K562 (cell line): Measurements from ENCODE around the gene CUEDC2. TPM values are rescaled to one million over a fixed set of nuclear protein-coding genes. Genes with fewer than 3 reads are reported as not detected.

Experiments
- ADNP ChIP-seq: fragments of 200-800 bp; sonication (Bioruptor generic); IDR thresholded peaks from 2 replicates; pipeline ENCODE4 v1.6.1; 2016; ENCODE audit warnings: missing genetic modification characterization, missing compliant biosample characterization
- BRD9 ChIP-seq: fragments of 450-650 bp; IDR thresholded peaks from 2 replicates; pipeline ENCODE4 v1.6.1; 2018; ENCODE audit warnings: low read depth; ENCODE audit not compliant: partially characterized antibody
- FOXP4 ChIP-seq: sonication (generic); formaldehyde crosslinking; IDR thresholded peaks from 2 replicates; pipeline ENCODE4 v1.8.0; 2022; ENCODE audit warnings: mild to moderate bottlenecking, missing genetic modification reagents, borderline replicate concordance
- KLF16 ChIP-seq: IDR thresholded peaks from 2 replicates; pipeline ENCODE4 v1.6.1; 2016; ENCODE audit warnings: antibody characterized with exemption
- MEIS2 ChIP-seq: fragments of 450-650 bp; IDR thresholded peaks from 2 replicates; pipeline ENCODE4 v1.6.1; 2014; ENCODE audit warnings: mild to moderate bottlenecking; ENCODE audit not compliant: partially characterized antibody
- NRF1 ChIP-seq, 2 experiments: fragments of 450-650 bp; IDR thresholded peaks in 1 of 2; conservative IDR thresholded peaks in 1 of 2; 2 replicates each; pipeline ENCODE4 v1.6.1; 2014; ENCODE audit warnings: mild to moderate bottlenecking in 2 of 2
- ZNF121 ChIP-seq: sonication (generic); formaldehyde crosslinking; conservative IDR thresholded peaks from 2 replicates; pipeline ENCODE4 v1.8.0; 2022; ENCODE audit warnings: missing genetic modification reagents
- ZNF655 ChIP-seq: fragments of 250-450 bp; sonication (Bioruptor Pico); IDR thresholded peaks from 2 replicates; pipeline ENCODE4 v1.5.0; 2021
- polyA plus RNA-seq, 8 experiments: library from polyadenylated mRNA; depleted of rRNA in 4 of 8; stranded (reverse) in 5 of 8; unstranded in 3 of 8; fragments of >200 nt; fragmentation: Nextera tagmentation in 2 of 8; fragmentation: Illumina TruSeq in 1 of 8; extraction: Ambion mirVana in 2 of 8; extraction: Trizol in 1 of 8; gene quantifications; 2 replicates each; pipeline versions ENCODE4 v1.2.1 to v1.2.3, GENCODE V29; 2011 to 2014; ENCODE audit warnings: inconsistent platforms in 1 of 8, missing spikeins in 1 of 8
- total RNA-seq, 7 experiments: library from RNA; depleted of rRNA in 6 of 7; stranded (reverse); fragments of >200 nt in 6 of 7; fragmentation: Illumina TruSeq in 2 of 7; extraction: Trizol in 2 of 7; gene quantifications; 2 replicates each; pipeline versions ENCODE4 v1.2.1 to v1.2.3, GENCODE V29; 2011 to 2021; ENCODE audit warnings: low replicate concordance in 1 of 7
- TF ChIP-seq, protein P1 (sequence below), 2 experiments: fragments of 450-650 bp; IDR thresholded peaks; 2 replicates each; pipeline ENCODE4 v1.6.1; 2018; ENCODE audit warnings: mild to moderate bottlenecking in 2 of 2, low read depth in 1 of 2; ENCODE audit not compliant: partially characterized antibody in 2 of 2
- TF ChIP-seq, protein P2 (sequence below): fragments of 450-650 bp; IDR thresholded peaks from 2 replicates; pipeline ENCODE4 v1.6.1; 2017; ENCODE audit warnings: antibody characterized with exemption
- TF ChIP-seq, protein P3 (sequence below): sonication (generic); formaldehyde crosslinking; IDR thresholded peaks from 2 replicates; pipeline ENCODE4 v1.8.0; 2022; ENCODE audit warnings: mild to moderate bottlenecking, low read depth, missing genetic modification reagents
- TF ChIP-seq, protein P4 (sequence below): fragments of 250-450 bp; sonication (Bioruptor Pico); IDR thresholded peaks from 2 replicates; pipeline ENCODE4 v1.8.0; 2021; ENCODE audit warnings: borderline replicate concordance, mild to moderate bottlenecking, moderate library complexity; ENCODE audit not compliant: poor library complexity, severe bottlenecking
- TF ChIP-seq, protein P5 (sequence below): sonication (generic); formaldehyde crosslinking; IDR thresholded peaks from 2 replicates; pipeline ENCODE4 v1.8.0; 2022; ENCODE audit warnings: mild to moderate bottlenecking, missing genetic modification reagents

CUEDC2 gene
- total and polyA plus RNA-seq, 9 of the 15 experiments (the other 6 are each of a cell fraction or from before 2014, with no cell fraction given), result 8.5 to 48.9 (median 27.4) TPM

GRCh38 chr10:102419269-102420180, 12.8 kb downstream of the CUEDC2 start (continued):
- TF ChIP-seq NRF1 (conservative IDR thresholded peaks at IDR 0.05 in 1 of 2, IDR thresholded peaks at IDR 0.05 in 1 of 2) (peak; percentile 94 to 95), FOXP4 (CRISPR knock-in tag) (no peak), ZNF121 (CRISPR knock-in tag) (no peak), BRD9 (no peak), MEIS2 (peak; percentile 51), ADNP (no peak), KLF16 (no peak), ZNF655 (CRISPR knock-in tag) (no peak)
- TF ChIP-seq, protein P1, sequence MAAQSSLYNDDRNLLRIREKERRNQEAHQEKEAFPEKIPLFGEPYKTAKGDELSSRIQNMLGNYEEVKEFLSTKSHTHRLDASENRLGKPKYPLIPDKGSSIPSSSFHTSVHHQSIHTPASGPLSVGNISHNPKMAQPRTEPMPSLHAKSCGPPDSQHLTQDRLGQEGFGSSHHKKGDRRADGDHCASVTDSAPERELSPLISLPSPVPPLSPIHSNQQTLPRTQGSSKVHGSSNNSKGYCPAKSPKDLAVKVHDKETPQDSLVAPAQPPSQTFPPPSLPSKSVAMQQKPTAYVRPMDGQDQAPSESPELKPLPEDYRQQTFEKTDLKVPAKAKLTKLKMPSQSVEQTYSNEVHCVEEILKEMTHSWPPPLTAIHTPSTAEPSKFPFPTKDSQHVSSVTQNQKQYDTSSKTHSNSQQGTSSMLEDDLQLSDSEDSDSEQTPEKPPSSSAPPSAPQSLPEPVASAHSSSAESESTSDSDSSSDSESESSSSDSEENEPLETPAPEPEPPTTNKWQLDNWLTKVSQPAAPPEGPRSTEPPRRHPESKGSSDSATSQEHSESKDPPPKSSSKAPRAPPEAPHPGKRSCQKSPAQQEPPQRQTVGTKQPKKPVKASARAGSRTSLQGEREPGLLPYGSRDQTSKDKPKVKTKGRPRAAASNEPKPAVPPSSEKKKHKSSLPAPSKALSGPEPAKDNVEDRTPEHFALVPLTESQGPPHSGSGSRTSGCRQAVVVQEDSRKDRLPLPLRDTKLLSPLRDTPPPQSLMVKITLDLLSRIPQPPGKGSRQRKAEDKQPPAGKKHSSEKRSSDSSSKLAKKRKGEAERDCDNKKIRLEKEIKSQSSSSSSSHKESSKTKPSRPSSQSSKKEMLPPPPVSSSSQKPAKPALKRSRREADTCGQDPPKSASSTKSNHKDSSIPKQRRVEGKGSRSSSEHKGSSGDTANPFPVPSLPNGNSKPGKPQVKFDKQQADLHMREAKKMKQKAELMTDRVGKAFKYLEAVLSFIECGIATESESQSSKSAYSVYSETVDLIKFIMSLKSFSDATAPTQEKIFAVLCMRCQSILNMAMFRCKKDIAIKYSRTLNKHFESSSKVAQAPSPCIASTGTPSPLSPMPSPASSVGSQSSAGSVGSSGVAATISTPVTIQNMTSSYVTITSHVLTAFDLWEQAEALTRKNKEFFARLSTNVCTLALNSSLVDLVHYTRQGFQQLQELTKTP (IDR thresholded peaks at IDR 0.05; ENCODE audit: low read depth in 1 of 2, partially characterized antibody in 2 of 2), result peak in 1 of 2 experiments; percentile 45
- TF ChIP-seq, protein P2, sequence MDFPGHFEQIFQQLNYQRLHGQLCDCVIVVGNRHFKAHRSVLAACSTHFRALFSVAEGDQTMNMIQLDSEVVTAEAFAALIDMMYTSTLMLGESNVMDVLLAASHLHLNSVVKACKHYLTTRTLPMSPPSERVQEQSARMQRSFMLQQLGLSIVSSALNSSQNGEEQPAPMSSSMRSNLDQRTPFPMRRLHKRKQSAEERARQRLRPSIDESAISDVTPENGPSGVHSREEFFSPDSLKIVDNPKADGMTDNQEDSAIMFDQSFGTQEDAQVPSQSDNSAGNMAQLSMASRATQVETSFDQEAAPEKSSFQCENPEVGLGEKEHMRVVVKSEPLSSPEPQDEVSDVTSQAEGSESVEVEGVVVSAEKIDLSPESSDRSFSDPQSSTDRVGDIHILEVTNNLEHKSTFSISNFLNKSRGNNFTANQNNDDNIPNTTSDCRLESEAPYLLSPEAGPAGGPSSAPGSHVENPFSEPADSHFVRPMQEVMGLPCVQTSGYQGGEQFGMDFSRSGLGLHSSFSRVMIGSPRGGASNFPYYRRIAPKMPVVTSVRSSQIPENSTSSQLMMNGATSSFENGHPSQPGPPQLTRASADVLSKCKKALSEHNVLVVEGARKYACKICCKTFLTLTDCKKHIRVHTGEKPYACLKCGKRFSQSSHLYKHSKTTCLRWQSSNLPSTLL, result no peak
- TF ChIP-seq, protein P3, sequence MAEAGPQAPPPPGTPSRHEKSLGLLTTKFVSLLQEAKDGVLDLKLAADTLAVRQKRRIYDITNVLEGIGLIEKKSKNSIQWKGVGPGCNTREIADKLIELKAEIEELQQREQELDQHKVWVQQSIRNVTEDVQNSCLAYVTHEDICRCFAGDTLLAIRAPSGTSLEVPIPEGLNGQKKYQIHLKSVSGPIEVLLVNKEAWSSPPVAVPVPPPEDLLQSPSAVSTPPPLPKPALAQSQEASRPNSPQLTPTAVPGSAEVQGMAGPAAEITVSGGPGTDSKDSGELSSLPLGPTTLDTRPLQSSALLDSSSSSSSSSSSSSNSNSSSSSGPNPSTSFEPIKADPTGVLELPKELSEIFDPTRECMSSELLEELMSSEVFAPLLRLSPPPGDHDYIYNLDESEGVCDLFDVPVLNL (CRISPR knock-in tag), result no peak
- TF ChIP-seq, protein P4, sequence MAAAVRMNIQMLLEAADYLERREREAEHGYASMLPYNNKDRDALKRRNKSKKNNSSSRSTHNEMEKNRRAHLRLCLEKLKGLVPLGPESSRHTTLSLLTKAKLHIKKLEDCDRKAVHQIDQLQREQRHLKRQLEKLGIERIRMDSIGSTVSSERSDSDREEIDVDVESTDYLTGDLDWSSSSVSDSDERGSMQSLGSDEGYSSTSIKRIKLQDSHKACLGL, result no peak
- TF ChIP-seq, protein P5, sequence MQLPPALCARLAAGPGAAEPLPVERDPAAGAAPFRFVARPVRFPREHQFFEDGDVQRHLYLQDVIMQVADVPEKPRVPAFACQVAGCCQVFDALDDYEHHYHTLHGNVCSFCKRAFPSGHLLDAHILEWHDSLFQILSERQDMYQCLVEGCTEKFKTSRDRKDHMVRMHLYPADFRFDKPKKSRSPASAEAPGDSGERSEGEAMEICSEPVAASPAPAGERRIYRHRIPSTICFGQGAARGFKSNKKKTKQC (CRISPR knock-in tag), result no peak
